HepG2 (cell line): ENCODE measurements around the gene SLC38A3. TPM values are rescaled to one million over a fixed set of nuclear protein-coding genes. Genes with fewer than 3 reads are reported as not detected.

ENCODE experiments used
- ASH2L ChIP-seq: fragments of 300-600, 200-600 bp; sonication (generic); IDR thresholded peaks from 2 replicates; pipeline ENCODE4 v1.7.0; 2017; ENCODE audit warnings: low read depth, mild to moderate bottlenecking, moderate library complexity, mixed read lengths, low read length; ENCODE audit not compliant: insufficient read length
- BCL3 ChIP-seq: sonication (generic); formaldehyde crosslinking; IDR thresholded peaks from 2 replicates; pipeline ENCODE4 v1.5.1; 2020; ENCODE audit warnings: mild to moderate bottlenecking, missing genetic modification reagents, moderate library complexity
- CENPT ChIP-seq: sonication (generic); formaldehyde crosslinking; IDR thresholded peaks from 2 replicates; pipeline ENCODE4 v1.8.0; 2022; ENCODE audit warnings: low read depth, mild to moderate bottlenecking, moderate library complexity, missing genetic modification reagents
- EED ChIP-seq: sonication (generic); formaldehyde crosslinking; IDR thresholded peaks from 2 replicates; pipeline ENCODE4 v1.5.0; 2020; ENCODE audit warnings: mild to moderate bottlenecking, missing genetic modification reagents
- ERF ChIP-seq: IDR thresholded peaks from 2 replicates; pipeline ENCODE4 v1.6.1; 2018; ENCODE audit warnings: missing biosample characterization, missing genetic modification reagents
- HIC2 ChIP-seq: sonication (generic); formaldehyde crosslinking; IDR thresholded peaks from 2 replicates; pipeline ENCODE4 v1.9.0; 2022; ENCODE audit warnings: low read depth, missing genetic modification reagents
- HNRNPL ChIP-seq: fragments of 200-400 bp; formaldehyde crosslinking; IDR thresholded peaks from 2 replicates; pipeline ENCODE4 v1.6.1; 2017; ENCODE audit warnings: mild to moderate bottlenecking, low read depth, low read length
- HNRNPUL1 ChIP-seq: fragments of 200-400 bp; formaldehyde crosslinking; IDR thresholded peaks from 2 replicates; pipeline ENCODE4 v1.6.1; 2017; ENCODE audit warnings: low read depth, mild to moderate bottlenecking, low read length, moderate library complexity
- ISX ChIP-seq: sonication (generic); formaldehyde crosslinking; conservative IDR thresholded peaks from 2 replicates; pipeline ENCODE4 v1.5.0; 2020; ENCODE audit warnings: missing genetic modification reagents
- JUNB ChIP-seq: sonication (generic); formaldehyde crosslinking; IDR thresholded peaks from 2 replicates; pipeline ENCODE4 v1.8.0; 2022; ENCODE audit warnings: missing genetic modification reagents, mild to moderate bottlenecking, borderline replicate concordance
- MLLT10 ChIP-seq: sonication (generic); formaldehyde crosslinking; IDR thresholded peaks from 2 replicates; pipeline ENCODE4 v1.4.0; 2020; ENCODE audit warnings: missing genetic modification reagents
- MXD4 ChIP-seq: IDR thresholded peaks from 2 replicates; pipeline ENCODE4 v1.6.1; 2016; ENCODE audit warnings: mild to moderate bottlenecking, missing biosample characterization, missing genetic modification reagents
- NCOA5 ChIP-seq: sonication (generic); formaldehyde crosslinking; IDR thresholded peaks from 2 replicates; pipeline ENCODE4 v1.4.0; 2020; ENCODE audit warnings: missing genetic modification reagents
- PCBP2 ChIP-seq: fragments of 200-400 bp; formaldehyde crosslinking; optimal IDR thresholded peaks from 2 replicates; pipeline ENCODE3; 2018; ENCODE audit warnings: low read length, low read depth; ENCODE audit not compliant: poor library complexity, severe bottlenecking
- RXRB ChIP-seq: IDR thresholded peaks from 2 replicates; pipeline ENCODE4 v1.6.1; 2016; ENCODE audit warnings: borderline replicate concordance, missing genetic modification reagents, missing compliant biosample characterization
- SMAD1 ChIP-seq: sonication (generic); formaldehyde crosslinking; IDR thresholded peaks from 2 replicates; pipeline ENCODE4 v1.4.0; 2020; ENCODE audit warnings: missing genetic modification reagents, low read depth, mild to moderate bottlenecking, borderline replicate concordance
- SMAD3 ChIP-seq: sonication (generic); formaldehyde crosslinking; IDR thresholded peaks from 2 replicates; pipeline ENCODE4 v1.4.0; 2020; ENCODE audit warnings: missing genetic modification reagents
- SMARCE1 ChIP-seq: fragments of 450-650 bp; IDR thresholded peaks from 2 replicates; pipeline ENCODE4 v1.6.1; 2017; ENCODE audit warnings: borderline replicate concordance
- SP5 ChIP-seq: IDR thresholded peaks from 2 replicates; pipeline ENCODE4 v1.6.1; 2016; ENCODE audit warnings: low read depth, borderline replicate concordance
- ZBTB10 ChIP-seq: sonication (generic); formaldehyde crosslinking; IDR thresholded peaks from 2 replicates; pipeline ENCODE4 v1.4.0; 2020; ENCODE audit warnings: missing genetic modification reagents, borderline replicate concordance
- ZEB1 ChIP-seq: IDR thresholded peaks from 2 replicates; pipeline ENCODE4 v1.6.1; 2012; ENCODE audit warnings: mild to moderate bottlenecking, low read depth, inconsistent platforms; ENCODE audit not compliant: insufficient replicate concordance
- ZNF205 ChIP-seq: IDR thresholded peaks from 2 replicates; pipeline ENCODE4 v1.6.1; 2018; ENCODE audit warnings: missing biosample characterization, missing genetic modification reagents
- ZNF619 ChIP-seq: sonication (generic); formaldehyde crosslinking; IDR thresholded peaks from 2 replicates; pipeline ENCODE4 v1.4.0; 2020; ENCODE audit warnings: mild to moderate bottlenecking, missing genetic modification reagents
- ZNF691 ChIP-seq: sonication (generic); formaldehyde crosslinking; IDR thresholded peaks from 2 replicates; pipeline ENCODE4 v1.4.0; 2020; ENCODE audit warnings: missing genetic modification reagents, low read depth, mild to moderate bottlenecking, borderline replicate concordance
- polyA plus RNA-seq, 8 experiments: library from polyadenylated mRNA; depleted of rRNA in 3 of 8; stranded (reverse) in 7 of 8; unstranded in 1 of 8; fragments of >200 nt; fragmentation: Illumina TruSeq in 4 of 8; extraction: Trizol in 4 of 8; gene quantifications; 2 replicates each; pipeline versions ENCODE4 v1.2.1 to v1.2.3, GENCODE V29; 2011 to 2016; ENCODE audit warnings: low read depth in 4 of 8, missing spikeins in 1 of 8, mixed read lengths in 1 of 8; ENCODE audit not compliant: insufficient read depth in 1 of 8
- total RNA-seq, 5 experiments: library from RNA; depleted of rRNA; stranded (reverse); fragments of >200 nt; fragmentation: Illumina TruSeq; extraction: Trizol; gene quantifications; 2 replicates each; pipeline ENCODE4 v1.2.3, GENCODE V29; 2016; ENCODE audit warnings: low read depth in 1 of 5

The SLC38A3 gene
- total and polyA plus RNA-seq, 2 of the 13 experiments (the other 11 are each of a cell fraction or from before 2014, with no cell fraction given): 29.8 to 164 TPM

- TF ChIP-seq PCBP2 (no peak), CENPT (no peak), ERF (CRISPR knock-in tag) (peak; percentile 70; the same call in 1 of the 2 replicates), NCOA5 (CRISPR knock-in tag) (no peak), ZNF691 (no peak), SMAD1 (CRISPR knock-in tag) (no peak), ZNF619 (CRISPR knock-in tag) (no peak), SMARCE1 (no peak), SMAD3 (CRISPR knock-in tag) (0 out of 2 replicates have a peak, but pooled peaks have one; percentile 33), MXD4 (CRISPR knock-in tag) (no peak), RXRB (CRISPR knock-in tag) (peak; percentile 24; the same call in 1 of the 2 replicates), HIC2 (CRISPR knock-in tag) (no peak), ZBTB10 (CRISPR knock-in tag) (no peak), BCL3 (no peak), ZEB1 (no peak), SP5 (no peak), HNRNPL (no peak), ISX (CRISPR knock-in tag) (no peak), JUNB (CRISPR knock-in tag) (no peak), MLLT10 (CRISPR knock-in tag) (no peak), ZNF205 (CRISPR knock-in tag) (no peak), ASH2L (no peak), EED (CRISPR knock-in tag) (no peak), HNRNPUL1 (no peak)
Observed at GRCh38 chr3:50189274-50189673, 15.8 kb upstream of the SLC38A3 start (continued).
